ENCODE measurements around the gene GALNT16. TPM values are rescaled to one million over a fixed set of nuclear protein-coding genes. Genes with fewer than 3 reads are reported as not detected.
"Not testable (repeated sequence)": the region's sequence is repeated elsewhere in the genome, so short reads cannot be mapped to it uniquely, and the experiment has no call there.

The GALNT16 gene
- total RNA-seq, 1 donor from 2014 or later: 101 TPM

GRCh38 chr14:69274321-69274720, 14.4 kb downstream of the GALNT16 start:
- intact Hi-C loops (cut with DNase I): no loop called here
- no peak for DNase-seq
- ATAC-seq (ENCODE audit: poor library complexity): peak; percentile 87

GRCh38 chr14:69275331-69275730, 15.4 kb downstream of the GALNT16 start:
- no peak for ATAC-seq (ENCODE audit: poor library complexity)
- no peak for DNase-seq
- intact Hi-C loops (cut with DNase I): no loop called here

GRCh38 chr14:69277356-69277755, 17.4 kb downstream of the GALNT16 start:
- ATAC-seq (ENCODE audit: poor library complexity); intact Hi-C loops (cut with DNase I): not testable (repeated sequence)

GRCh38 chr14:69280746-69281291, 20.9 kb downstream of the GALNT16 start:
- intact Hi-C loops (cut with DNase I): no loop called here
- ATAC-seq (ENCODE audit: poor library complexity) (no peak), DNase-seq (no peak)

More at GRCh38 chr14:69277356-69277755, 17.4 kb downstream of the GALNT16 start:
- not testable (repeated sequence) for DNase-seq

- ATAC-seq (ENCODE audit: poor library complexity): peak; percentile 86
These were observed 21.7 kb downstream of the GALNT16 start for GRCh38 chr14:69281450-69282169.

GRCh38 chr14:69282448-69282847, 22.5 kb downstream of the GALNT16 start:
- intact Hi-C loops (cut with DNase I): no loop called here

More at GRCh38 chr14:69281450-69282169, 21.7 kb downstream of the GALNT16 start:
- intact Hi-C loops (cut with DNase I): no loop called here
- DNase-seq: peak; percentile 60

GRCh38 chr14:69284170-69284569, 24.2 kb downstream of the GALNT16 start:
- no peak for DNase-seq
- ATAC-seq (ENCODE audit: poor library complexity): peak; percentile 51
- intact Hi-C loops (cut with DNase I): no loop called here

More at GRCh38 chr14:69282448-69282847, 22.5 kb downstream of the GALNT16 start:
- DNase-seq (no peak), ATAC-seq (ENCODE audit: poor library complexity) (no peak)

- DNase-seq: no peak
- intact Hi-C loops (cut with DNase I): no loop called here
- ATAC-seq (ENCODE audit: poor library complexity): no peak
These were observed 25.8 kb downstream of the GALNT16 start for GRCh38 chr14:69285661-69286255.

GRCh38 chr14:69287098-69288010, 27.4 kb downstream of the GALNT16 start:
- intact Hi-C loops (cut with DNase I): no loop called here
- ATAC-seq (ENCODE audit: poor library complexity): peak; percentile 10
- DNase-seq: no peak

GRCh38 chr14:69288011-69288771, 28.2 kb downstream of the GALNT16 start:
- intact Hi-C loops (cut with DNase I): no loop called here
- ATAC-seq (ENCODE audit: poor library complexity) (peak; percentile 69), DNase-seq (peak; percentile 60)

GRCh38 chr14:69288956-69289705, 29.2 kb downstream of the GALNT16 start:
- ATAC-seq (ENCODE audit: poor library complexity) (no peak), DNase-seq (no peak)
- intact Hi-C loops (cut with DNase I): no loop called here

- ATAC-seq (ENCODE audit: poor library complexity) (no peak), DNase-seq (no peak)
- intact Hi-C loops (cut with DNase I): no loop called here
These were observed 30.0 kb downstream of the GALNT16 start for GRCh38 chr14:69289811-69290520.

GRCh38 chr14:69290881-69291280, 30.9 kb downstream of the GALNT16 start:
- DNase-seq; ATAC-seq (ENCODE audit: poor library complexity); intact Hi-C loops (cut with DNase I): not testable (repeated sequence)

- no peak for ATAC-seq (ENCODE audit: poor library complexity)
- intact Hi-C loops (cut with DNase I): no loop called here
- DNase-seq: no peak
These were observed 31.4 kb downstream of the GALNT16 start for GRCh38 chr14:69291396-69291795.

- DNase-seq (no peak), ATAC-seq (ENCODE audit: poor library complexity) (no peak)
- intact Hi-C loops (cut with DNase I): no loop called here
These were observed 32.1 kb downstream of the GALNT16 start for GRCh38 chr14:69291891-69292561.

Data from Right ventricle myocardium superior (tissue), 1 donor.